GM20000 (cell line): Measurements from ENCODE around the gene ANKRD33B.
"Not testable (repeated sequence)": the region's sequence is repeated elsewhere in the genome, so short reads cannot be mapped to it uniquely, and the experiment has no call there.

Experiments used
- DNase-seq: peaks from one replicate; pipeline ENCODE4 v3.0.0; 2012; ENCODE audit warnings: low spot score
- TF ChIP-seq, protein P1 (sequence below): IDR thresholded peaks from 2 replicates; pipeline ENCODE4 v1.5.1; 2012; ENCODE audit warnings: mild to moderate bottlenecking, control low read depth; ENCODE audit errors: extremely low read depth, missing control alignments

Gene ANKRD33B

DNA sequence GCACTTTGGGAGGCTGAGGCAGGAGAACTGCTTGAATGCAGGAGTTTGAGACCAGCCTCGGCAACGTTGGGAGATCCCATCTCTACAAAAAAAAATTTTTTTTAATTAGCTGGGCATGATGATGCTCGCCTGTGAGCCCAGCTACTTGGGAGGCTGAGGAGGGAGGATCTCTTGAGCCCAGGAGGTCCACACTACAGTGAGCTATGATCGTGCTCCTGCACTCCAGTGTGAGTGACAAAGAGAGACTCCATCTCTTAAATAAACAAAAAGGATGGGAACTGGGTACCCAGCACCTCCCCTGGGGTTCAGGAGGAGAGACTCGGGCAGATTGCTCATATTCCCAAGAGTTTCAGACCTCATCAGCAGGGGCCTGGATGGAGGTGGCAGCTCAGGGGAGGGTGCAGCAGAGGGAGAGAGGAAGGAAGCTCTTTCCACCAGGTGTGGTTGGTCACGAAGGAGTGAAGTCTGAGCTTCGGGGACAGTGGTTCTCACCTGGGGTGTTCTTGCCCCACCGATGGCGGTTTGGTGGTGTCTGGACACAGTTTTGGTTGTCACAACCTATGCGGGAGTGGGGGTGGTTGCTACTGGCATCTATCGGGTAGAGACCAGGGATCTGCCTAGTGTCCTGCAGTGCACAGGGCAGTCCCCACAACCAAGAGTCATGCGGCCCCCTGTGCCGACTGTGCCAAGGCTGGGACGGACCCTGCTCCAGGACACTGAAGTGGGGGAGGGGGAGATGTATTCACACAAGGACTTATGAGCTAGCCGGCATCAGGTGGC, 72.7 kb downstream of the ANKRD33B start:
- TF ChIP-seq, protein P1, sequence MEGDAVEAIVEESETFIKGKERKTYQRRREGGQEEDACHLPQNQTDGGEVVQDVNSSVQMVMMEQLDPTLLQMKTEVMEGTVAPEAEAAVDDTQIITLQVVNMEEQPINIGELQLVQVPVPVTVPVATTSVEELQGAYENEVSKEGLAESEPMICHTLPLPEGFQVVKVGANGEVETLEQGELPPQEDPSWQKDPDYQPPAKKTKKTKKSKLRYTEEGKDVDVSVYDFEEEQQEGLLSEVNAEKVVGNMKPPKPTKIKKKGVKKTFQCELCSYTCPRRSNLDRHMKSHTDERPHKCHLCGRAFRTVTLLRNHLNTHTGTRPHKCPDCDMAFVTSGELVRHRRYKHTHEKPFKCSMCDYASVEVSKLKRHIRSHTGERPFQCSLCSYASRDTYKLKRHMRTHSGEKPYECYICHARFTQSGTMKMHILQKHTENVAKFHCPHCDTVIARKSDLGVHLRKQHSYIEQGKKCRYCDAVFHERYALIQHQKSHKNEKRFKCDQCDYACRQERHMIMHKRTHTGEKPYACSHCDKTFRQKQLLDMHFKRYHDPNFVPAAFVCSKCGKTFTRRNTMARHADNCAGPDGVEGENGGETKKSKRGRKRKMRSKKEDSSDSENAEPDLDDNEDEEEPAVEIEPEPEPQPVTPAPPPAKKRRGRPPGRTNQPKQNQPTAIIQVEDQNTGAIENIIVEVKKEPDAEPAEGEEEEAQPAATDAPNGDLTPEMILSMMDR, result no peak
- DNase-seq, result peak; percentile 28

DNA sequence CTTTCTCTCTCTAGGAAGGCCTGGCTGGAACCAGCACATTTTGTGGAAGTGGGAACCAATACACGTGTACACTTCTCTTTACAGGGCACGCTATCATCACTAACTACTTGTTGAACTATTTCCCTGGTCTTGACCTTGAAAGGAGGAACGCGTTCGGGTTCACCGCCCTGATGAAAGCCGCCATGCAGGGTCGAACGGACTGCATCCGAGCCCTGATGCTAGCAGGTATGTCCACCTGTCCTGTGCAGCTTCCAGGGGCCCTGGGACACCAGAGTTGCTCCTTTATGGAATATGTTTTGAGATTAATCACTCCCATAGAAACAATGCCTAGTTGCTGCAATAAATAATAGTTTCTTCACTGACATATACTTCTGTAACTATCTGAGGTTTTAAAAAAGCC, 74.1 kb downstream of the ANKRD33B start:
- TF ChIP-seq, protein P1, result no peak
- no peak for DNase-seq

DNA sequence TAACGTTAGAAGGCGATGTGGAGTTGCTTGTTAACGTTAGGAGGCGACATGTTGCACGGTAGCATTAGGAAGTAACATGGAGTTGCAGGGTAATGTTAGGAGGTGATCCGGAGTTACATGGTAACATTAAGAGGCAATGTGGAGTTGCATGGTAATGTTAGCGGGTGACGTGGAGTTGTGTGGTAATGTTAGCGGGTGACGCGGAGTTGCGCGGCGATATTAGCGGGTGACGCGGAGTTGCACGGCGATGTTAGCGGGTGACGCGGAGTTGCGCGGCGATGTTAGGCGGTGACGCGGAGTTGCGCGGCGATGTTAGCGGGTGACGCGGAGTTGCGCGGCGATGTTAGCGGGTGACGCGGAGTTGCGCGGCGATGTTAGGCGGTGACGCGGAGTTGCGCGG, 74.9 kb downstream of the ANKRD33B start:
- DNase-seq, result not testable (repeated sequence)

DNA sequence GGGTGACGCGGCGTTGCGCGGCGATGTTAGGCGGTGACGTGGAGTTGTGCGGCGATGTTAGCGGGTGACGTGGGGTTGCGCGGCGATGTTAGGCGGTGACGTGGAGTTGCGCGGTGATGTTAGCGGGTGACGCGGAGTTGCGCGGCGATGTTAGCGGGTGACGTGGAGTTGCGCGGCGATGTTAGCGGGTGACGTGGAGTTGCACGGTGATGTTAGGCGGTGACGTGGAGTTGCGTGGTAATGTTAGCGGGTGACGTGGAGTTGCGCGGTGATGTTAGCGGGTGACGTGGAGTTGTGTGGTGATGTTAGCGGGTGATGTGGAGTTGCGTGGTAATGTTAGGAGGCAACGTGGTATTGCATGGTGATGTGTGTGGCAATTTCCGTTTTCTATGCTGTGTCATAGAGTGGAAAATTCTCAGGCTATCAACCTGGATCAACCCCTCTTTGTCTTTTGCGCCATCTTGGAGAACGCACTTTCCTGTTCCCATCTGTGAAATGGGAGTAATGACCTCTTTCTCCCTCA, 76.0 kb downstream of the ANKRD33B start:
- TF ChIP-seq, protein P1, result no peak
- no peak for DNase-seq

DNA sequence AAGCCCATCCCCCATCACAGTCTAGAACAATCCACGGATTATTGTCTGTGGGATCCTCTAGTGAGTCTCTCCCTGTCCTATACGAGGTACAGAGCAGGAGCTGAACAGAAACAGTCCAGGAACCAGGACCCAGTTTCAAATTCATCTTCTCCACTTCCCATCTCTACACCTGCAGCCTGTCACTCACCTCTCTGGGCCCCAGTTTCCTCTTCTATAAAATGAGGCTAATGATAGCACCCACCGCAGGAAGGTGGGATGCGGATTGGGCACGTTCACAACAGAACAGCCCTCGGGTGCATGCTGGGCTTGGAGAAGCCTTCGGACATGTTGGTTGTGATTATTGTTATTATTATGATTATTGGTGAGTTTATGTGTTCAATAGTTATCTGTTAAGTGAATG, 78.5 kb downstream of the ANKRD33B start:
- TF ChIP-seq, protein P1, result no peak
- no peak for DNase-seq

DNA sequence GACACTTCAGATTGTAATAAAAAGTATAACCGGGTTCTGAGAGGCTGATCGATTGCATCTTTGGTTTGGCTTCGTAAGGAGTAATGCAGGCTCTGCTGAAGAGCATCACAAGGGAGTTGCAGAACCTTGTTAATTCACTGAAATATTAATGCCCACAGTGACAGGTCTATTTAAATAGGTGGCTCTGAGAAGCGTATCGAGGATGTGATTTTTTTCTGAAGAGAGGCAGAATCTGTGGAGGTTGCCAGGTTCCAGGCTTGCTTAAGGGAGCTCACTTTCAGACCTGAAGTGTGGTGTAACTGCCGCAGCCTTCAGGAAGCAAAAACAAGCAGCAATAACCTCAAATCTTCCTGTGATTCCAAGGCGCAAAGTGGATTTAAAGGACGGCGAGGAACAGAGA, 80.3 kb downstream of the ANKRD33B start:
- TF ChIP-seq, protein P1, result no peak
- DNase-seq, result no peak

DNA sequence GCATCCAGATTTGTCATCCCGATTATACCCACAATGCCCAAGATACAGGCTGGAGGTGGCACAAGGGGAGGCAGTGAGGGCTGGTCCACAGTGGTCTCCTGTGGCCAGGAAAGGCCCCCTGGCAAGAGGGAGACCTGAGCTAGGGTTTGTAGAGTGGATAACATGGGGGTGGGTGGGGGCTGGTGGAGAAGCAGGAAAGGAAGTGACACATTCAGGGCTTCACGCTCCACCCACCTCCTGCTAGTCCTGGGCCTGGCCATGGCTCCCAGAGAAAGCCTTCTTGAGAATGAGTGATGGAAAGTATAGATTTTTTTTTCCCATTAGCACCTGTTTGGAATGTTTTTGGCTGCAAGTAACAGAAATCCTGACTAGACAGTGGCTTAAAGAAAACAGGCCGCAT, 81.3 kb downstream of the ANKRD33B start:
- TF ChIP-seq, protein P1, result no peak
- peak; percentile 49 for DNase-seq

DNA sequence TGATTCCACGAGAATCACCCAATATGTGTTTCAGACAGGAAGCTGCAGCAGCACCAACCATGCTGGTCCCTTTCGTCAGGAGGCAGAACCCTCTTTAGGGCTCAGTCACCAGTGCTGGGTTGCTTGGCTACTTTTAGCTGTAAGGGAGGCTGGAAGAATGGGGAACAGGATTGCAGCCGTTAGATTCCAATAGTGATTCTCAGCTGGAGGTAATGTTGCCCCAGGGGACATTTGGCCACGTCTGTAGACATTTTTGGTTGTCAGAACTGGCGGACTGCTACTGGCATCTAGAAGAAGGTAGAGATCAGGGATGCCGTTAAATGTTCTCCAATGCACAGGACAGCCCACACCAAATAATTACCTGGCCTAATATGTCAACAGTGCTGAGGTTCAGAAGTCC, 81.8 kb downstream of the ANKRD33B start:
- no peak for DNase-seq
- TF ChIP-seq, protein P1, result no peak
